OCI-LY7 (cell line): Measurements from ENCODE around the gene GBF1.

Source experiments
- EZH2phosphoT487 ChIP-seq: fragments of 200-600 bp; sonication (generic); IDR thresholded peaks from 2 replicates; pipeline ENCODE4 v1.6.1; 2018; ENCODE audit warnings: low read depth, borderline replicate concordance, mild to moderate bottlenecking, mixed run types, antibody characterized with exemption, low read length, moderate library complexity, mixed read lengths
- TF ChIP-seq, protein P1 (sequence below): fragments of 200-600 bp; sonication (generic); conservative IDR thresholded peaks from 2 replicates; pipeline ENCODE4 v1.5.1; 2014; ENCODE audit warnings: mild to moderate bottlenecking, antibody characterized with exemption, low read length, moderate library complexity, mixed read lengths

DNA sequence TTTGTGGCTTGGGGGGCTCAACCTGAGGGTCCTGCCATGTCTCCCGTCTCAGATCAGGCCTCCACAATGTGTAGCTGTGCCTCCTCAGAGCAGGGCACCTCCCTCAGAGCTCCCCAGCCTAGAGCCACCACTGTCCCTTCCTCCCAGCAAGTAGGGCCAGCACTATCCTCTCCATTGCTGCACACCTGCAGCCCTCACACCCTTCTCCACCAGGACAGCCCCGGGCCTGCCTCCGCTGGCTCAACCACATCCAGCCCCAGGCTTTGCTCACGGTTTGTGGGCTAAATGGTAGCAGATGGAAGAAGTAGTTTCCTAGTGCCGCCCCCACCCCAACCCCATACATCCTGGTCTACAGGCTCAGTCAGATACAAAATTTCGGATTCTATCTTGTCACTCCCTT, 160.3 kb downstream of the GBF1 start:
- TF ChIP-seq, protein P1, sequence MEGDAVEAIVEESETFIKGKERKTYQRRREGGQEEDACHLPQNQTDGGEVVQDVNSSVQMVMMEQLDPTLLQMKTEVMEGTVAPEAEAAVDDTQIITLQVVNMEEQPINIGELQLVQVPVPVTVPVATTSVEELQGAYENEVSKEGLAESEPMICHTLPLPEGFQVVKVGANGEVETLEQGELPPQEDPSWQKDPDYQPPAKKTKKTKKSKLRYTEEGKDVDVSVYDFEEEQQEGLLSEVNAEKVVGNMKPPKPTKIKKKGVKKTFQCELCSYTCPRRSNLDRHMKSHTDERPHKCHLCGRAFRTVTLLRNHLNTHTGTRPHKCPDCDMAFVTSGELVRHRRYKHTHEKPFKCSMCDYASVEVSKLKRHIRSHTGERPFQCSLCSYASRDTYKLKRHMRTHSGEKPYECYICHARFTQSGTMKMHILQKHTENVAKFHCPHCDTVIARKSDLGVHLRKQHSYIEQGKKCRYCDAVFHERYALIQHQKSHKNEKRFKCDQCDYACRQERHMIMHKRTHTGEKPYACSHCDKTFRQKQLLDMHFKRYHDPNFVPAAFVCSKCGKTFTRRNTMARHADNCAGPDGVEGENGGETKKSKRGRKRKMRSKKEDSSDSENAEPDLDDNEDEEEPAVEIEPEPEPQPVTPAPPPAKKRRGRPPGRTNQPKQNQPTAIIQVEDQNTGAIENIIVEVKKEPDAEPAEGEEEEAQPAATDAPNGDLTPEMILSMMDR: no peak
- no peak for TF ChIP-seq EZH2phosphoT487
